ENCODE results near the gene MAML3.

MAML3 gene

GRCh38 chr4:139921429-139922184, 232.4 kb downstream of the MAML3 start:
- no peak for DNase-seq (ENCODE audit: low read depth)

- DNase-seq (ENCODE audit: low read depth), result no peak
These were observed 233.4 kb downstream of the MAML3 start for GRCh38 chr4:139920486-139921002.

- no peak for DNase-seq (ENCODE audit: low read depth)
These were observed 234.5 kb downstream of the MAML3 start for GRCh38 chr4:139919521-139919920.

GRCh38 chr4:139919004-139919403, 235.0 kb downstream of the MAML3 start:
- DNase-seq (ENCODE audit: low read depth), result no peak

GRCh38 chr4:139918591-139918990, 235.4 kb downstream of the MAML3 start:
- no peak for DNase-seq (ENCODE audit: low read depth)

GRCh38 chr4:139917896-139918295, 236.1 kb downstream of the MAML3 start:
- no peak for DNase-seq (ENCODE audit: low read depth)

- no peak for DNase-seq (ENCODE audit: low read depth)
These were observed 237.9 kb downstream of the MAML3 start for GRCh38 chr4:139916041-139916440.

- no peak for DNase-seq (ENCODE audit: low read depth)
These were observed 238.9 kb downstream of the MAML3 start for GRCh38 chr4:139915037-139915436.

- DNase-seq (ENCODE audit: low read depth), result no peak
These were observed 239.9 kb downstream of the MAML3 start for GRCh38 chr4:139913995-139914598.

- DNase-seq (ENCODE audit: low read depth), result no peak
These were observed 240.5 kb downstream of the MAML3 start for GRCh38 chr4:139913398-139913990.

- DNase-seq (ENCODE audit: low read depth), result no peak
These were observed 241.5 kb downstream of the MAML3 start for GRCh38 chr4:139912445-139912844.

- DNase-seq (ENCODE audit: low read depth), result no peak
These were observed 243.9 kb downstream of the MAML3 start for GRCh38 chr4:139910106-139910505.

GRCh38 chr4:139908636-139909437, 245.1 kb downstream of the MAML3 start:
- DNase-seq (ENCODE audit: low read depth), result no peak

- DNase-seq (ENCODE audit: low read depth), result no peak
These were observed 246.8 kb downstream of the MAML3 start for GRCh38 chr4:139907001-139907809.

- DNase-seq (ENCODE audit: low read depth), result no peak
These were observed 248.5 kb downstream of the MAML3 start for GRCh38 chr4:139905489-139905888.

GRCh38 chr4:139904406-139904805, 249.6 kb downstream of the MAML3 start:
- DNase-seq (ENCODE audit: low read depth), result no peak

GRCh38 chr4:139903845-139904244, 250.1 kb downstream of the MAML3 start:
- DNase-seq (ENCODE audit: low read depth), result no peak

GRCh38 chr4:139902321-139903320, 251.4 kb downstream of the MAML3 start:
- no peak for DNase-seq (ENCODE audit: low read depth)

GRCh38 chr4:139901531-139902320, 252.3 kb downstream of the MAML3 start:
- DNase-seq (ENCODE audit: low read depth), result no peak
